H1 (cell line): ENCODE data around the gene PPP1R9A. TPM values are rescaled to one million over a fixed set of nuclear protein-coding genes. Genes with fewer than 3 reads are reported as not detected.

Experiments used
- PHF8 ChIP-seq: fragments of 200-600 bp; sonication (generic); conservative IDR thresholded peaks from 2 replicates; pipeline ENCODE4 v1.7.1; 2012; ENCODE audit warnings: low read depth, mild to moderate bottlenecking, inconsistent platforms, low read length, moderate library complexity
- TEAD4 ChIP-seq: IDR thresholded peaks from 2 replicates; pipeline ENCODE4 v1.6.1; 2012; ENCODE audit warnings: low read depth, low read length, inconsistent platforms, mixed read lengths
- polyA plus RNA-seq, 7 experiments: library from polyadenylated mRNA; depleted of rRNA in 3 of 7; stranded (reverse) in 5 of 7; unstranded in 2 of 7; fragments of >200 nt in 5 of 7; fragments of 200-250 nt in 2 of 7; gene quantifications; 1 replicate in 5 of 7; 2 replicates in 1 of 7; 4 replicates in 1 of 7; pipeline versions ENCODE4 v1.2.1 to v1.2.3, GENCODE V29; 2011 to 2013; ENCODE audit warnings: missing spikeins in 2 of 7, mixed read lengths in 2 of 7
- total RNA-seq: library from RNA; stranded (reverse); fragmentation: NEBNext Ultra II Directional; extraction: Animal tissue kit (Norgen Biotek cat#: 25700); gene quantifications from 2 replicates; pipeline ENCODE4 v1.2.1, GENCODE V29; 2021

PPP1R9A gene
- total and polyA plus RNA-seq, 2 of the 8 experiments (the other 6 are each of a cell fraction or from before 2014, with no cell fraction given): 3.0 to 20.3 TPM

DNA sequence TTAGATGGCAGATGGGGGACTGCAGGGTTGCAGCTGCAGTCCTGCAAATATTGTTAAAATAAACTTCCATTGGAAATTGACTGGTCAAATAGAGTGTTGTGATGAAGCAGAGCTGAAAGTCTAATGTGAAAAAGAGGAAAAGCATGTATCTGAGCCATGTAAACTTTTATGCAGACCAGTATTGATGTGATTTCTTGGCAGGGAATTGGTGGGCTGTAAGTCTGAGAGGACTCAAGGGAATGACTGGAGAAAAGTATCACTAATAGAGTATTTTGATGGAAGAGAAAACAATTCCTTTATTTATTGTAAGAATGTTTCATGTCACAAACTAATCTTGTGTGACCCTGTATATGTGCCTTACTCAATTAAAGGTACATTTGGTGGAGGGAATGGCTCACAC lies 155.5 kb downstream of the PPP1R9A start (continued):
- TF ChIP-seq PHF8 (no peak), TEAD4 (no peak)
